IMR-90 (cell line): ENCODE results near the gene NR1D1. TPM values are rescaled to one million over a fixed set of nuclear protein-coding genes. Genes with fewer than 3 reads are reported as not detected.

Experiments
- ATAC-seq: fragments of 200-7000 bp; cut with Tn5 transposase; 2 replicates; pipeline ENCODE4 v1.9.1; 2020; ENCODE audit warnings: low read depth, mild to moderate bottlenecking, moderate library complexity
- BruUV-seq: library from RNA; stranded (reverse); fragments of 400-500 nt; replicated peaks from 2 replicates; lab custom pipeline; 2021; lab: Mats Ljungman, UMichigan
- CTCF ChIA-PET: fragments of 300-600 bp; formaldehyde crosslinking; extraction: SDS; loops from one replicate; lab custom pipeline; 2021; ENCODE audit warnings: antibody characterized with exemption; lab: Yijun Ruan, JAX
- POLR2A ChIA-PET: fragments of 300-600 bp; sonication (Branson Sonifier 250); formaldehyde crosslinking; loops from one replicate; lab custom pipeline; 2022; ENCODE audit warnings: antibody characterized with exemption; ENCODE audit not compliant: unreplicated experiment; lab: Charles Lee
- DNase-seq: peaks from one replicate; pipeline ENCODE4 v3.0.0; 2013
- H2AFZ ChIP-seq: replicated peaks from 2 replicates; pipeline ENCODE3; 2013; ENCODE audit warnings: low read length, mild to moderate bottlenecking; ENCODE audit not compliant: poor library complexity
- H2AK5ac ChIP-seq: 2 replicates; pipeline ENCODE4 v1.6.1; 2013; ENCODE audit warnings: low read depth, low read length, inconsistent platforms
- H2AK9ac ChIP-seq: replicated peaks from 2 replicates; pipeline ENCODE3; 2013; ENCODE audit warnings: mild to moderate bottlenecking, low read depth, low read length, moderate library complexity; ENCODE audit not compliant: poor library complexity
- H2BK120ac ChIP-seq: 2 replicates; pipeline ENCODE4 v1.6.1; 2013; ENCODE audit warnings: low read depth, low read length, inconsistent platforms
- H2BK15ac ChIP-seq: 3 replicates; pipeline ENCODE4 v1.6.1; 2013; ENCODE audit warnings: low read depth, low read length, inconsistent platforms
- H2BK20ac ChIP-seq: 2 replicates; pipeline ENCODE4 v1.6.1; 2013; ENCODE audit warnings: low read depth, mild to moderate bottlenecking, inconsistent platforms, low read length, moderate library complexity
- H2BK5ac ChIP-seq: 2 replicates; pipeline ENCODE4 v1.6.1; 2013; ENCODE audit warnings: mild to moderate bottlenecking, low read depth, low read length, inconsistent platforms; ENCODE audit not compliant: poor library complexity, severe bottlenecking
- H3K14ac ChIP-seq: replicated peaks from 2 replicates; pipeline ENCODE4 v1.6.1; 2013; ENCODE audit warnings: low read depth, low read length, inconsistent platforms
- H3K18ac ChIP-seq: 2 replicates; pipeline ENCODE4 v1.6.1; 2013; ENCODE audit warnings: low read depth, low read length, control low read depth
- H3K23ac ChIP-seq: 2 replicates; pipeline ENCODE4 v1.6.1; 2013; ENCODE audit warnings: low read depth, low read length, inconsistent platforms
- H3K27ac ChIP-seq: 2 replicates; pipeline ENCODE4 v1.5.1; 2013; ENCODE audit warnings: mild to moderate bottlenecking, control low read depth, low read length; ENCODE audit not compliant: insufficient read depth
- H3K27me3 ChIP-seq: 2 replicates; pipeline ENCODE4 v1.6.1; 2013; ENCODE audit warnings: low read length; ENCODE audit not compliant: control insufficient read depth, insufficient read depth
- H3K36me3 ChIP-seq: 2 replicates; pipeline ENCODE4 v1.6.1; 2013; ENCODE audit warnings: low read length, mixed read lengths; ENCODE audit not compliant: control insufficient read depth, insufficient read depth
- H3K4ac ChIP-seq: 2 replicates; pipeline ENCODE4 v1.6.1; 2013; ENCODE audit warnings: low read depth, low read length, inconsistent platforms
- H3K4me1 ChIP-seq: 2 replicates; pipeline ENCODE4 v1.6.1; 2013; ENCODE audit warnings: low read length, mixed read lengths; ENCODE audit not compliant: control insufficient read depth, insufficient read depth
- H3K4me2 ChIP-seq: 2 replicates; pipeline ENCODE4 v1.6.1; 2013; ENCODE audit warnings: low read depth, mild to moderate bottlenecking, control low read depth, low read length, moderate library complexity
- H3K4me3 ChIP-seq: 2 replicates; pipeline ENCODE4 v1.5.1; 2013; ENCODE audit warnings: low read depth, mild to moderate bottlenecking, control low read depth, low read length, moderate library complexity; ENCODE audit not compliant: insufficient read depth
- H3K56ac ChIP-seq: 2 replicates; pipeline ENCODE4 v1.6.1; 2013; ENCODE audit warnings: low read length, inconsistent platforms; ENCODE audit not compliant: insufficient read depth; ENCODE audit errors: extremely low read depth
- H3K79me1 ChIP-seq, 2 experiments: 2 replicates each; pipeline ENCODE4 v1.6.1; 2013; ENCODE audit warnings: low read length in 2 of 2, inconsistent platforms in 1 of 2, low read depth in 1 of 2
- H3K9ac ChIP-seq: 2 replicates; pipeline ENCODE4 v1.6.1; 2013; ENCODE audit warnings: low read depth, low read length, control low read depth
- H3K9me1 ChIP-seq: 2 replicates; pipeline ENCODE4 v1.6.1; 2013; ENCODE audit warnings: low read length, inconsistent platforms; ENCODE audit not compliant: insufficient read depth
- H3K9me3 ChIP-seq: 2 replicates; pipeline ENCODE4 v1.6.1; 2013; ENCODE audit warnings: low read length; ENCODE audit not compliant: control insufficient read depth, insufficient read depth
- H4K20me1 ChIP-seq: 2 replicates; pipeline ENCODE4 v1.6.1; 2013; ENCODE audit warnings: low read length, inconsistent platforms; ENCODE audit not compliant: insufficient read depth
- H4K5ac ChIP-seq: 2 replicates; pipeline ENCODE4 v1.6.1; 2013; ENCODE audit warnings: mild to moderate bottlenecking, low read depth, low read length, control low read depth
- H4K8ac ChIP-seq, 2 experiments: 2 replicates each; pipeline ENCODE4 v1.6.1; 2013; ENCODE audit warnings: low read depth in 2 of 2, low read length in 2 of 2, control low read depth in 1 of 2, inconsistent platforms in 1 of 2
- H4K91ac ChIP-seq: 2 replicates; pipeline ENCODE4 v1.6.1; 2013; ENCODE audit warnings: low read depth, low read length, inconsistent platforms; ENCODE audit not compliant: insufficient read depth
- FOS ChIP-seq: fragments of 150-350 bp; IDR thresholded peaks from 2 replicates; pipeline ENCODE4 v1.6.1; 2016; ENCODE audit warnings: low read depth, low read length
- MAZ ChIP-seq: IDR thresholded peaks from 2 replicates; pipeline ENCODE4 v1.6.1; 2012; ENCODE audit warnings: low read depth, mild to moderate bottlenecking, low read length, improper control_type of control experiment, moderate library complexity, borderline replicate concordance
- MXI1 ChIP-seq: IDR thresholded peaks from 2 replicates; pipeline ENCODE4 v1.6.1; 2012; ENCODE audit warnings: low read depth, mild to moderate bottlenecking, low read length, moderate library complexity, borderline replicate concordance
- WGBS, 2 experiments: methylation state at CpG; one replicate each; pipeline versions ENCODE4 v1.1.5 to v1.1.7; 2013; ENCODE audit warnings: missing lambda C conversion rate in 2 of 2; ENCODE audit not compliant: insufficient read length in 1 of 2; ENCODE audit errors: extremely low coverage in 2 of 2; 5-methylcytosine and 5-hydroxymethylcytosine counted together
- dilution Hi-C: fragments of 300-500 bp; cut with HindIII; formaldehyde crosslinking; loops from one replicate; pipeline ENCODE4 v1.14.3; 2018; ENCODE audit warnings: low sequenced_read_pairs; ENCODE audit not compliant: unreplicated experiment
- in situ Hi-C: fragments of 300-500 bp; cut with MboI; formaldehyde crosslinking; loops from 3 replicates; pipeline ENCODE4 v1.14.3; 2019; ENCODE audit warnings: low sequenced_read_pairs, inconsistent platforms, mixed read lengths
- intact Hi-C: fragments of 100-400 bp; cut with micrococcal nuclease; formaldehyde crosslinking; loops from 2 replicates; pipeline ENCODE4 v1.10.0; 2022
- polyA plus RNA-seq, 3 experiments: library from polyadenylated mRNA; depleted of rRNA; stranded (reverse); fragments of >200 nt; gene quantifications; 2 replicates each; pipeline ENCODE4 v1.2.3, GENCODE V29; 2012; ENCODE audit warnings: low replicate concordance in 1 of 3
- total RNA-seq: library from RNA; depleted of rRNA; stranded (reverse); fragments of >200 nt; gene quantifications from 2 replicates; pipeline ENCODE4 v1.2.3, GENCODE V29; 2012

NR1D1 gene
- total and polyA plus RNA-seq, 2 of the 4 experiments (the other 2 are of a cell fraction), result 0.36 to 7.2 TPM

DNA sequence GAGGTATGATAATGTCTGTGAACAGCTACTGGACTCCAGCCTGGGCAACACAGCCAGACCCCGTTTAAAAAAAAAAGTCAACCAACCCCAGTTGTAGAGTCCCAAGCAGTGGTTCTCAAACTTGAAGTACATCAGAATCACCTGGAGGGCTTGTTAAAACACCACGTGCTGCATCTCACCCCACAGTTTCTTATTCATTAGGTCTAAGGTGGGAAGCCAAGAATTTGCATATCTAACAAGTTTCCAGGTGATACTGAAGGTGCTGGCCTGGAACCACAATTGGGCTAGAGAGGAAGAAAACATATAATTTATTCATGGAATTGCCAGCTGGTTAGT, 14.7 kb upstream of the NR1D1 start:
- peak overlapping the region; percentile 82 for H3K4ac ChIP-seq
- intact Hi-C loops (no loop called here), in situ Hi-C loops (no loop called here), dilution Hi-C loops (no loop called here)
- peak overlapping the region; percentile 71; the same call in 1 of the 2 replicates for H2AK5ac ChIP-seq
- H4K5ac ChIP-seq, result peak overlapping the region; percentile 25; the same call in 1 of the 2 replicates
- H3K4me2 ChIP-seq, result no peak overlapping the region
- peak overlapping the region; percentile 33; the same call in 1 of the 2 replicates for H2BK20ac ChIP-seq
- H2AFZ ChIP-seq, result peak overlapping the region; percentile 59
- H3K18ac ChIP-seq, result peak overlapping the region; percentile 10; the same call in 1 of the 2 replicates
- H2AK9ac ChIP-seq, result peak overlapping the region; percentile 79
- WGBS, 2 experiments, result no CpG with 5 or more reads among the region's 2 CpGs
- POLR2A ChIA-PET, result no interaction called here
- H3K9ac ChIP-seq, result peak overlapping the region; percentile 5; the same call in 1 of the 2 replicates
- H3K4me3 ChIP-seq, result no peak overlapping the region
- no peaks in the 10 kb centered on the region for H3K27me3 ChIP-seq
- peak overlapping the region; percentile 76 for H3K27ac ChIP-seq
- 0 out of 2 replicates have a peak, but pooled peaks cover under 1% of the 10 kb centered on the region for H3K36me3 ChIP-seq
- peak overlapping the region; percentile 53; the same call in 1 of the 2 replicates for H3K23ac ChIP-seq
- H4K20me1 ChIP-seq, result peaks cover 5% of the 10 kb centered on the region; the same call in 1 of the 2 replicates
- peak overlapping the region; percentile 69 for H3K14ac ChIP-seq
- peak overlapping the region in 1 of 2 experiments; percentile 79; a peak in 1 of 4 replicates for H4K8ac ChIP-seq
- peaks cover 27% of the 10 kb centered on the region for H3K4me1 ChIP-seq
- peaks cover 1 to 33% of the 10 kb centered on the region in 2 experiments; a peak in 3 of 4 replicates for H3K79me1 ChIP-seq
- H4K91ac ChIP-seq, result peak overlapping the region; percentile 35; the same call in 1 of the 2 replicates
- H3K56ac ChIP-seq, result no peak overlapping the region
- H2BK15ac ChIP-seq, result peak overlapping the region; percentile 65; the same call in 2 of the 3 replicates
- no peaks in the 10 kb centered on the region for H3K9me3 ChIP-seq
- no TSS peak for BruUV-seq
- no peak for DNase-seq
- peak overlapping the region; percentile 50 for H2BK120ac ChIP-seq
- H3K9me1 ChIP-seq, result peaks cover 9% of the 10 kb centered on the region
- no peak for TF ChIP-seq FOS
- TF ChIP-seq MXI1, result no peak
- TF ChIP-seq MAZ, result no peak
- H2BK5ac ChIP-seq, result peak overlapping the region; percentile 78
- CTCF ChIA-PET, result interaction anchor here (2.9 kb wide), 1 partner anchor 53 kb away, joined by 25 read pairs; no protein-coding TSS in a partner anchor
- no peak for ATAC-seq
